SU-DHL-6 (cell line): ENCODE measurements around the gene MRO.

Source experiments
- H2AFZ ChIP-seq: fragments of 200-600 bp; sonication (generic); 2 replicates; pipeline ENCODE4 v1.6.1; 2014; ENCODE audit warnings: low read depth, mild to moderate bottlenecking, moderate library complexity, mixed read lengths, antibody characterized with exemption, low read length; ENCODE audit not compliant: severe bottlenecking
- H3F3A ChIP-seq: fragments of 200-600 bp; shearing (Covaris generic); 2 replicates; pipeline ENCODE4 v1.6.0; 2016; ENCODE audit warnings: antibody characterized with exemption, mild to moderate bottlenecking; ENCODE audit not compliant: insufficient read depth
- H3K27ac ChIP-seq: fragments of 200-600 bp; sonication (generic); 2 replicates; pipeline ENCODE4 v1.5.1; 2016; ENCODE audit warnings: low read depth, mild to moderate bottlenecking, low read length, moderate library complexity, mixed read lengths
- H3K27me3 ChIP-seq: fragments of 200-600 bp; sonication (generic), shearing (Covaris generic); 2 replicates; pipeline ENCODE4 v1.6.0; 2014; ENCODE audit warnings: mild to moderate bottlenecking, low read length
- H3K36me3 ChIP-seq: fragments of 200-600 bp; sonication (generic); 2 replicates; pipeline ENCODE4 v1.6.1; 2014; ENCODE audit warnings: mild to moderate bottlenecking, low read length, mixed read lengths
- H3K4me2 ChIP-seq: fragments of 300-600, 200-600 bp; shearing (Covaris generic), sonication (generic); 2 replicates; pipeline ENCODE4 v1.6.0; 2014; ENCODE audit warnings: low read length, low read depth, mild to moderate bottlenecking; ENCODE audit not compliant: poor library complexity, severe bottlenecking
- H3K4me3 ChIP-seq: fragments of 200-600 bp; sonication (generic); 2 replicates; pipeline ENCODE4 v1.5.1; 2014; ENCODE audit warnings: antibody characterized with exemption, low read length, mild to moderate bottlenecking, mixed read lengths; ENCODE audit not compliant: insufficient read depth, poor library complexity, severe bottlenecking
- H3K79me2 ChIP-seq: fragments of 200-600 bp; sonication (generic); 2 replicates; pipeline ENCODE4 v1.6.1; 2014; ENCODE audit warnings: mild to moderate bottlenecking, low read length, moderate library complexity; ENCODE audit not compliant: insufficient read depth
- H3K9ac ChIP-seq: fragments of 200-600 bp; sonication (generic); 2 replicates; pipeline ENCODE4 v1.7.0; 2014; ENCODE audit warnings: mild to moderate bottlenecking, low read length
- H3K9me2 ChIP-seq: fragments of 200-600 bp; sonication (generic); replicated peaks from 2 replicates; pipeline ENCODE4 v1.6.1; 2014; ENCODE audit warnings: low read length; ENCODE audit not compliant: insufficient read depth
- H3K9me3 ChIP-seq: fragments of 200-600 bp; sonication (generic); 2 replicates; pipeline ENCODE4 v1.6.1; 2014; ENCODE audit warnings: low read length, mixed read lengths; ENCODE audit not compliant: insufficient read depth
- H4K20me1 ChIP-seq: fragments of 200-600 bp; sonication (generic); 2 replicates; pipeline ENCODE4 v1.6.1; 2014; ENCODE audit warnings: low read depth, mild to moderate bottlenecking, antibody characterized with exemption, low read length, moderate library complexity, mixed read lengths
- EZH2phosphoT487 ChIP-seq: fragments of 200-600 bp; sonication (generic), shearing (Covaris generic); conservative IDR thresholded peaks from 2 replicates; pipeline ENCODE4 v1.6.1; 2018; ENCODE audit warnings: mild to moderate bottlenecking, antibody characterized with exemption, low read length, moderate library complexity, mixed read lengths
- TF ChIP-seq, protein P1 (sequence below): fragments of 200-600 bp; sonication (generic); IDR thresholded peaks from one replicate; pipeline ENCODE4 v1.5.1; 2017; ENCODE audit warnings: antibody characterized with exemption, mild to moderate bottlenecking, low read length, moderate library complexity; ENCODE audit not compliant: insufficient read depth, poor library complexity, severe bottlenecking

MRO gene

DNA sequence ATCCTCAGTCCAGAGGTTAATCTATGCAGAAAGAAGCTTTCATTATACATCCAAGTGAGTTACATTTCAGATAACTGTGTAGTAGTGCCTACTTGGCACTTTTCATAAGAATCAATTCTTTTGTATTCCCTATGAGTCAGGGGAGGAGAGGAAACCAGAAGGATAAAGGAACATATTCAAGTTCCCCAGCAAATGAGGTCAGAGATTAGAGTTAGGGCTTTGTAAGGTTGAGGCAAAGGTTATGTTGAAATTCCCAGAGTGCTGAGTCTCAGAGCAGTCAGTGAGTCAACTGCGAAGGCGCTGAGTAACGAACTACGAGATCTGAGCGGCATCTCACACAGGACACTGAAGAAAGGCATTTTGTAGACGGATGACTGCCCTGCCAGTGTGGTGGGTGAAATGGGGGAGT lies 34.1 kb upstream of the MRO start:
- Histone ChIP-seq H3K27ac (no peak overlapping the region), H3K4me2 (no peak overlapping the region), H3K9me2 (no peaks in the 10 kb centered on the region), H3K36me3 (no peaks in the 10 kb centered on the region), H3F3A (no peaks in the 10 kb centered on the region), H3K79me2 (no peaks in the 10 kb centered on the region), H2AFZ (no peak overlapping the region), H3K27me3 (no peaks in the 10 kb centered on the region), H3K9me3 (no peaks in the 10 kb centered on the region), H3K4me3 (no peak overlapping the region), H3K9ac (no peak overlapping the region), H4K20me1 (no peaks in the 10 kb centered on the region)
- TF ChIP-seq, protein P1, sequence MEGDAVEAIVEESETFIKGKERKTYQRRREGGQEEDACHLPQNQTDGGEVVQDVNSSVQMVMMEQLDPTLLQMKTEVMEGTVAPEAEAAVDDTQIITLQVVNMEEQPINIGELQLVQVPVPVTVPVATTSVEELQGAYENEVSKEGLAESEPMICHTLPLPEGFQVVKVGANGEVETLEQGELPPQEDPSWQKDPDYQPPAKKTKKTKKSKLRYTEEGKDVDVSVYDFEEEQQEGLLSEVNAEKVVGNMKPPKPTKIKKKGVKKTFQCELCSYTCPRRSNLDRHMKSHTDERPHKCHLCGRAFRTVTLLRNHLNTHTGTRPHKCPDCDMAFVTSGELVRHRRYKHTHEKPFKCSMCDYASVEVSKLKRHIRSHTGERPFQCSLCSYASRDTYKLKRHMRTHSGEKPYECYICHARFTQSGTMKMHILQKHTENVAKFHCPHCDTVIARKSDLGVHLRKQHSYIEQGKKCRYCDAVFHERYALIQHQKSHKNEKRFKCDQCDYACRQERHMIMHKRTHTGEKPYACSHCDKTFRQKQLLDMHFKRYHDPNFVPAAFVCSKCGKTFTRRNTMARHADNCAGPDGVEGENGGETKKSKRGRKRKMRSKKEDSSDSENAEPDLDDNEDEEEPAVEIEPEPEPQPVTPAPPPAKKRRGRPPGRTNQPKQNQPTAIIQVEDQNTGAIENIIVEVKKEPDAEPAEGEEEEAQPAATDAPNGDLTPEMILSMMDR, result no peak
- no peak for TF ChIP-seq EZH2phosphoT487

DNA sequence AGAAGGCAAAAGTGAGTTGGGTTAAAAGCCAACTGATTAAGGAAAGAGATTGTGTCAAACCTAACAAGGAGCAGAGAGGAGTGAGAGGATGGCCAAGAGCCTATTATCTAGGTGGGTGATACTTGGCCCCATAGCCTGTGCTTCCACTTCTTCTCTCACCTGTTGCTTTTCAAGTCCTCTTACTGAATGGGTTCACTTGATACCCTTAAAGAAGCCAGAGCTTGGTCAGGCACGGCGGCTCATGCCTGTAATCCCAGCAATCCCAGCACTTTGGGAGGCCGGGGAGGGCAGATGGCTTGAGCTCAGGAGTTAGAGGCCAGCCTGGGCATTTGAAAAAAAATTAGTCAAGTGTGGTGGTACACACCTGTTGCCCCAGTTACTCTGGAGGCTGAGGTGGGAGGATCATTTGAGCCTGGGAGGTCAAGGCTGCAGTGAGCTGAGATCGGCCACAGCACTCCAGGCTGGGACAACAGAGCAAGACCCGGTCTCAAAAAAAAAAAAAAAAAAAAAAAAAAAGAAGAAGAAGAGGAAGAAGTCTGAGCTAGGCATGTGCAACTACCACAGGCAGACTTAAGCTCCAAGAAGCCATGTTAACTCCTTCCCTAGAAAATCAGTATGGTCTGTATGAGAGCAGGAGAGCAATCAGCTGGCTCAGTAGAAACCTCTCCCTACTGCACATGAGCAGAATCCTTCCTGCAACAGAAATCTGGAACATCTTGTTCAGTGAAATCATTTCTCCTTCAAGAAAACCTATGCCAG lies 30.7 kb upstream of the MRO start:
- H3K27ac ChIP-seq, result no peak overlapping the region
- H3K4me2 ChIP-seq, result no peak overlapping the region

DNA sequence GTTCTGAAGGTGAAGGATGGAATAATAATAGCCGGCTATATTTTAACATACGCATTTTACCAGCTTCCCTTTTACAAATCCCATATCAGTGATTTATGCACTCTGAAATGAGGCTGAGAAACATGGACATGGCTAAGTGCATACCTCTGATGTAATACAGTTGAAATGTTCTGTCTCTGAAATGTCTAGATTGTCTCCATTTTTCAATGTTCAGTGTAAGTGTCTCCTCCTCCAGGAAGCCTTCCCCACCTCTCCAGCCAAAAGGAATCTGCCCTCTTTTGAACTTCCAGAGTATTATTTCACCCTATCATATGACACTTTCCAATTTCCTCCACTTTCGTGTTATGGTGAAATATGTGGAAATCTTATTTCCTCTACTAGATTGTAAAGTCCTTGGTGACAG lies 29.6 kb upstream of the MRO start:
- H3F3A ChIP-seq, result no peaks in the 10 kb centered on the region
- H2AFZ ChIP-seq, result no peak overlapping the region
- no peak overlapping the region for H3K9ac ChIP-seq
- no peaks in the 10 kb centered on the region for H3K9me3 ChIP-seq
- H3K27me3 ChIP-seq, result no peaks in the 10 kb centered on the region
- no peak overlapping the region for H3K27ac ChIP-seq
- no peaks in the 10 kb centered on the region for H3K79me2 ChIP-seq
- H3K36me3 ChIP-seq, result no peaks in the 10 kb centered on the region
- no peaks in the 10 kb centered on the region for H4K20me1 ChIP-seq
- TF ChIP-seq EZH2phosphoT487, result no peak
- TF ChIP-seq, protein P1, result no peak
- no peak overlapping the region for H3K4me3 ChIP-seq
- no peaks in the 10 kb centered on the region for H3K9me2 ChIP-seq
- H3K4me2 ChIP-seq, result no peak overlapping the region

More for the DNA sequence above, 30.7 kb upstream of the MRO start:
- TF ChIP-seq, protein P1, result no peak
- no peak for TF ChIP-seq EZH2phosphoT487
- Histone ChIP-seq H3K9me3 (no peaks in the 10 kb centered on the region), H3K79me2 (no peaks in the 10 kb centered on the region), H4K20me1 (no peaks in the 10 kb centered on the region), H3K9me2 (no peaks in the 10 kb centered on the region), H3K4me3 (no peak overlapping the region), H2AFZ (no peak overlapping the region), H3K27me3 (no peaks in the 10 kb centered on the region), H3F3A (no peaks in the 10 kb centered on the region), H3K36me3 (no peaks in the 10 kb centered on the region), H3K9ac (no peak overlapping the region)
